Naive thymus-derived CD4-positive, alpha-beta T cell (primary cell): ENCODE data around the gene ARHGAP23. TPM values are rescaled to one million over a fixed set of nuclear protein-coding genes. Genes with fewer than 3 reads are reported as not detected.

Experiments used
- ATAC-seq: fragments of 150-1000 bp; cut with Tn5 transposase; 2 replicates; pipeline ENCODE4 v1.10.0; 2021; ENCODE audit warnings: mild to moderate bottlenecking, moderate library complexity
- CTCF ChIA-PET: fragments of 350-600 bp; sonication (Branson Sonifier 250); formaldehyde crosslinking; loops from one replicate; lab custom pipeline; 2021; ENCODE audit warnings: antibody characterized with exemption; lab: Charles Lee
- POLR2A ChIA-PET: fragments of 350-600 bp; sonication (Branson Sonifier 250); formaldehyde crosslinking; loops from one replicate; lab custom pipeline; 2021; ENCODE audit warnings: antibody characterized with exemption, inconsistent platforms; lab: Charles Lee
- DNase-seq, 9 donors: peaks; one replicate each; pipeline versions ENCODE4 v3.0.0 to v3.0.0-alpha.2; 2020 to 2022; ENCODE audit warnings: mixed read lengths in 1 of 9
- H3K27ac ChIP-seq: one replicate; pipeline ENCODE4 v1.7.0; 2013; ENCODE audit warnings: mild to moderate bottlenecking, low read depth, low read length, moderate library complexity
- H3K27me3 ChIP-seq, 2 donors: one replicate each; pipeline ENCODE4 v1.7.0; 2013; ENCODE audit warnings: low read length in 2 of 2, mild to moderate bottlenecking in 2 of 2, moderate library complexity in 2 of 2; ENCODE audit not compliant: control insufficient read depth in 2 of 2, insufficient read depth in 2 of 2
- H3K36me3 ChIP-seq, 3 experiments: 1 replicate in 2 of 3; 2 replicates in 1 of 3; pipeline ENCODE4 v1.7.0; 2013; ENCODE audit warnings: low read length in 3 of 3, mild to moderate bottlenecking in 3 of 3, moderate library complexity in 1 of 3; ENCODE audit not compliant: insufficient read depth in 3 of 3, control insufficient read depth in 2 of 3
- H3K4me1 ChIP-seq, 2 donors: one replicate each; pipeline ENCODE4 v1.7.0; 2013; ENCODE audit warnings: low read length in 2 of 2, mild to moderate bottlenecking in 2 of 2, moderate library complexity in 1 of 2; ENCODE audit not compliant: control insufficient read depth in 2 of 2, insufficient read depth in 2 of 2
- H3K4me3 ChIP-seq: 2 replicates; pipeline ENCODE4 v1.7.0; 2013; ENCODE audit warnings: mild to moderate bottlenecking, low read length
- H3K9me3 ChIP-seq, 3 experiments: 1 replicate in 2 of 3; 2 replicates in 1 of 3; pipeline ENCODE4 v1.7.0; 2013; ENCODE audit warnings: low read length in 3 of 3; ENCODE audit not compliant: control insufficient read depth in 2 of 3
- H3K27ac Mint-ChIP-seq, 9 donors: one replicate each; pipeline ENCODE4 v1.8.0; 2020 to 2022; ENCODE audit warnings: mixed read lengths in 9 of 9, mild to moderate bottlenecking in 8 of 9, moderate library complexity in 5 of 9, inconsistent platforms in 2 of 9
- H3K27me3 Mint-ChIP-seq, 5 donors: one replicate each; pipeline ENCODE4 v1.8.0; 2021 to 2022; ENCODE audit warnings: mixed read lengths in 5 of 5, mild to moderate bottlenecking in 1 of 5
- H3K36me3 Mint-ChIP-seq, 5 donors: one replicate each; pipeline ENCODE4 v1.8.0; 2020 to 2022; ENCODE audit warnings: mixed read lengths in 5 of 5, mild to moderate bottlenecking in 3 of 5, inconsistent platforms in 1 of 5
- H3K4me1 Mint-ChIP-seq, 7 donors: one replicate each; pipeline ENCODE4 v1.8.0; 2020 to 2022; ENCODE audit warnings: mixed read lengths in 7 of 7, mild to moderate bottlenecking in 3 of 7, inconsistent platforms in 1 of 7
- H3K4me3 Mint-ChIP-seq, 10 donors: one replicate each; pipeline ENCODE4 v1.8.0; 2020 to 2022; ENCODE audit warnings: mild to moderate bottlenecking in 10 of 10, mixed read lengths in 10 of 10, moderate library complexity in 6 of 10, inconsistent platforms in 2 of 10
- H3K9me3 Mint-ChIP-seq, 11 donors: one replicate each; pipeline ENCODE4 v1.8.0; 2020 to 2022; ENCODE audit warnings: mixed read lengths in 11 of 11, mild to moderate bottlenecking in 4 of 11, inconsistent platforms in 1 of 11, moderate library complexity in 1 of 11
- intact Hi-C, 2 donors: fragments of 100-400 bp; cut with micrococcal nuclease; formaldehyde crosslinking; loops; one replicate each; pipeline ENCODE4 v1.15.1; 2023
- polyA plus RNA-seq, 2 donors: library from polyadenylated mRNA; unstranded; fragments of 300-500 nt; fragmentation: Illumina TruSeq; gene quantifications; one replicate each; pipeline ENCODE4 v1.2.3, GENCODE V29; 2021
- total RNA-seq, 6 experiments: library from RNA in 5 of 6; stranded (reverse) in 5 of 6; gene quantifications; 1 replicate in 5 of 6; 2 replicates in 1 of 6; pipeline ENCODE4 v1.2.3 and lab custom pipeline; 2021 to 2026

The ARHGAP23 gene
- total and polyA plus RNA-seq, 7 experiments from 2014 or later: 0.24 to 1.3 (median 0.34) TPM; not detected in 4

DNA sequence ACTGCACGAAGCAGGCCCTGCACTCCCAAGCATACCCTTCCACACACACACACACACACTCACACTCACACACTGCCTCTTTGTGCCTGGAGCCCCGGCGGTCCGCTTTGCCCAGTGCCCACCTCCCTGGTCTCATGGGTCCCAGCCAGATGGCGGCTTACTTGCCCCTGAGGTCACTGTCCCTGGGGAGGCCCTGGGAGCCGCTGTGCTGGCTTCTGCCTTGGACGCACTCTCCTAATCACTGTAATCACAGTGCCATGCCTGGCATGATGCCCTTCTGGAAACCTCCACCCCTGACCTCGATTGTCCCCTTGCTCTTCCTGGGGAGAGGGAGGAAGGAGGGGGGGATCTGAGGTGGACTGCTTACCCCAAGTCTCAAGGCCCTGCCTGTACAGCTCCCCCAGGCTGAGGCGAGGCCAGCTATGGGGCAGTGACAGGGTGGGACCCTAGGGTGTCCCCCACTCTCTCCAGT, 36.0 kb downstream of the ARHGAP23 start:
- Mint-ChIP-seq H3K9me3 (peaks cover 0 to 2% (median 0%) of the 10 kb centered on the region in 11 donors), H3K4me1 (peaks cover 0 to 5% (median 0%) of the 10 kb centered on the region in 7 donors), H3K27ac (no peak overlapping the region), H3K4me3 (no peak overlapping the region), H3K27me3 (peaks cover 0 to 5% (median 0%) of the 10 kb centered on the region in 5 donors), H3K36me3 (no peaks in the 10 kb centered on the region)
- ATAC-seq (no peak), DNase-seq (no peak)
- no peaks in the 10 kb centered on the region for H3K9me3 ChIP-seq
- H3K4me3 ChIP-seq: no peak overlapping the region
- no peaks in the 10 kb centered on the region for H3K36me3 ChIP-seq
- H3K27ac ChIP-seq: no peak overlapping the region
- CTCF ChIA-PET: no interaction called here
- H3K4me1 ChIP-seq: no peaks in the 10 kb centered on the region
- POLR2A ChIA-PET: no interaction called here
- intact Hi-C loops: no loop called here
- no peaks in the 10 kb centered on the region for H3K27me3 ChIP-seq

DNA sequence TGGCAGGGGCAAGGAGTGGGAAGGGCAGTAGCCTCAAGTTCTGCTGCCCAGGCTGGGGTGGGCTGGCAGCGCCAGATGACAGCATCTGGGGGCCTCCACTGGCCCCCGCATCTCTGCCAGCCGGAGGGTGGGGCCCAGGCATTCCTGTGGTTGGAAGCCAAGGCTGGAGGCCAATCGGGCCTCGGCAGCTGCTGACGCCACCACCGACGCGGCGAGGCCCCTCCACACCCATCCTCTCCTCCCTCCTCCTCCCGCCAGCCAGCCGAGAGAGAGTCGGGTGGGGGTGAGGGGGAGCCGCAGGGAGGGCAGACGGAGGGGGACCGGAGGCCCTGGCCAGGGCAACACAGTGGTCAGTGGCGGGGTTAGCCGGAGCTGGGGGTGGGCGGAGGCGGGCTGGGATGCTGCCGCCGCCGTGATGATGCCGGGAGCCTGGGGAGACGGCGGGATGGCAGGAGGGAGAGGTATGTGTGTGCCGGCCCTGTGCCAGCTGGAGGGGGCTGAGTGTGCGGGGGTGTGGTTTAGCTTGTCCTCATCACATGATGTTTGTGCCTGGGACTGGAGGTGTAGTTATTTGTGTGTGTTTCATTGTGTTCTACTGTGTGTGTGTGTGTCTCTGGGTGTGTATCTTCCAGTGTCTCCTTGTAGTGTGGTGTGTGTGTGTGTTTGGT, 36.6 kb downstream of the ARHGAP23 start:
- Mint-ChIP-seq H3K4me3 (no peak overlapping the region), H3K36me3 (no peaks in the 10 kb centered on the region), H3K27ac (no peak overlapping the region), H3K4me1 (peaks cover 0 to 5% (median 0%) of the 10 kb centered on the region in 7 donors), H3K27me3 (peaks cover 0 to 5% (median 0%) of the 10 kb centered on the region in 5 donors), H3K9me3 (peaks cover 0 to 2% (median 0%) of the 10 kb centered on the region in 11 donors)
- ATAC-seq (no peak), DNase-seq (no peak)
- ChIA-PET POLR2A (interaction anchor here (0.7 kb wide), 1 partner anchor 1268 kb away, joined by 3 read pairs; no protein-coding TSS in a partner anchor), CTCF (no interaction called here)
- Histone ChIP-seq H3K36me3 (no peaks in the 10 kb centered on the region), H3K27me3 (no peaks in the 10 kb centered on the region), H3K4me3 (no peak overlapping the region), H3K4me1 (no peaks in the 10 kb centered on the region), H3K9me3 (no peaks in the 10 kb centered on the region), H3K27ac (no peak overlapping the region)
- intact Hi-C loops: no loop called here

DNA sequence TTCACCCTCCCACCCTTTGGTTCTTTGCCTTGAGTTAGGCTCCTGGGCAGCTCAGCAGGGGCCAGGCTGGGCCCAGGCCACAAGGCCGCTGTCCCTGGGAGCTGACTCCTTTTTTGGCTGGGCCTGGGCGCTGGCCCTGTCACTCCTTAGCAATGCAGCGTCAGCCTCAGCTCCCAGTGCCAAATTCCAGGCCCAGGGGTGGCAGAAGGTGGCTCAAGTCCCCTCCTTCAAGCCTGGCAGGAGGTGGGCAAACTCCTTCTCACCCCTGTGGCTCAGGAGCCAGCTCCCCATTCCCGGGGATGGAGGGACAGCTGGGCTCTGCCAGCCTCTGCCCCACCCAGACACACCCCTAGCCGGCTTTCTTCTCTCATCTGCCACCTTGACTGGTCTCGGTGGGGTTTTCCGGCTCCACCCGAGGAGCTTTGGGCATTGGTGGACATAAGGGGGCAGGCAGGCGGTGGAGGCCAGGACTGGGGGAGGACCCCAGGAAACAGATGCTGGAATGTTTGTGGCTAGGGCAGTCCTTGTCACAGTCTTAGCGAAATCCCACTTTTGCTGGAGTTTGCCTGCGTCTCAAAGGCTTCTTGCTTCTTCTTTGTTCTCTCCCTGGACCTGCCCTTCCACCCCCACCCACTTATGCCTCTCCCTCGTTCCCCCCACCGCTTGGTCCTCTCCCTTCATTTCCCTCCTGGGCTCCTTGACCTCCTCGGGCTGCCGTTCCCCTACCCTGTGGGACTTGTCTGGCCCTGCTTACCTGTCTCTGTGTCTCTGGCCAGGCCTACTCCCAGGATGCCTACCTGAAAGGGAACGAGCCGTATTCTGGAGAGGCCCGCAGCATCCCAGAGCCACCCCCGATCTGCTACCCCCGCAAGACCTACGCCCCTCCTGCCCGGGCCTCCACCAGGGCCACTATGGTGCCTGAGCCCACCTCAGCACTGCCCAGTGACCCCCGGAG, 37.4 kb downstream of the ARHGAP23 start:
- CTCF ChIA-PET: no interaction called here
- Histone ChIP-seq H3K27ac (no peak overlapping the region), H3K4me1 (no peaks in the 10 kb centered on the region), H3K4me3 (no peak overlapping the region), H3K9me3 (no peaks in the 10 kb centered on the region), H3K36me3 (no peaks in the 10 kb centered on the region), H3K27me3 (no peaks in the 10 kb centered on the region)
- no peak overlapping the region for H3K4me3 Mint-ChIP-seq
- peaks cover 0 to 3% (median 0%) of the 10 kb centered on the region in 11 donors for H3K9me3 Mint-ChIP-seq
- DNase-seq (no peak), ATAC-seq (no peak)
- no peaks in the 10 kb centered on the region for H3K36me3 Mint-ChIP-seq
- H3K27ac Mint-ChIP-seq: no peak overlapping the region
- POLR2A ChIA-PET: interaction anchor here (0.7 kb wide), 1 partner anchor 1268 kb away, joined by 3 read pairs; no protein-coding TSS in a partner anchor
- H3K4me1 Mint-ChIP-seq: no peaks in the 10 kb centered on the region
- intact Hi-C loops: no loop called here
- no peaks in the 10 kb centered on the region for H3K27me3 Mint-ChIP-seq

DNA sequence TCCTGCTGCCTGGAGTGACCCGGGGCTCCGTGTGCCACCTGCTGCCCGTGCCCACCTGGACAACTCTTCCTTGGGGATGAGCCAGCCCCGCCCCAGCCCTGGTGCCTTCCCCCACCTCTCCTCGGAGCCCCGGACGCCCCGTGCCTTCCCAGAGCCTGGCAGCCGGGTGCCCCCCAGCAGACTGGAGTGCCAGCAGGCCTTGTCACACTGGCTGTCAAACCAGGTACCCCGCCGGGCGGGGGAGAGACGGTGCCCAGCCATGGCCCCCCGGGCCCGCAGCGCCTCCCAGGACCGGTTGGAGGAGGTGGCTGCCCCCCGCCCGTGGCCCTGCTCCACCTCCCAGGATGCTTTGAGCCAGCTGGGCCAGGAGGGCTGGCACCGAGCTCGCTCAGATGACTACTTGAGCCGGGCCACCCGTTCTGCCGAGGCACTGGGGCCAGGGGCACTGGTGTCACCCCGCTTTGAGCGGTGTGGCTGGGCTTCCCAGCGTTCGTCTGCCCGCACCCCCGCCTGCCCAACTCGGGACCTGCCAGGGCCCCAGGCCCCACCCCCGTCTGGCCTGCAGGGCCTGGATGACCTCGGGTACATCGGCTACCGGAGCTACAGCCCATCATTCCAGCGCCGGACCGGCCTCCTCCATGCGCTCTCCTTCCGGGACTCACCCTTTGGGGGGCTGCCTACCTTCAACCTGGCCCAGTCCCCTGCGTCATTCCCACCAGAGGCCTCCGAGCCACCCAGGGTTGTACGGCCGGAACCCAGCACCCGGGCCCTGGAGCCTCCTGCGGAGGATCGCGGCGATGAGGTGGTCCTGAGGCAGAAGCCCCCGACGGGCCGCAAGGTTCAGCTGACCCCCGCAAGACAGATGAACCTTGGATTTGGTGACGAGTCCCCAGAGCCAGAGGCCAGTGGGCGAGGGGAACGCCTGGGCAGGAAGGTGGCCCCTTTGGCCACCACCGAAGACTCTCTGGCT, 38.4 kb downstream of the ARHGAP23 start:
- Histone ChIP-seq H3K9me3 (no peaks in the 10 kb centered on the region), H3K27ac (no peak overlapping the region), H3K4me1 (no peaks in the 10 kb centered on the region), H3K36me3 (no peaks in the 10 kb centered on the region), H3K4me3 (no peak overlapping the region), H3K27me3 (no peaks in the 10 kb centered on the region)
- H3K36me3 Mint-ChIP-seq: no peaks in the 10 kb centered on the region
- POLR2A ChIA-PET: no interaction called here
- no peaks in the 10 kb centered on the region for H3K27me3 Mint-ChIP-seq
- no peaks in the 10 kb centered on the region for H3K4me1 Mint-ChIP-seq
- DNase-seq (no peak), ATAC-seq (no peak)
- CTCF ChIA-PET: no interaction called here
- H3K27ac Mint-ChIP-seq: no peak overlapping the region
- H3K9me3 Mint-ChIP-seq: peaks cover 0 to 3% (median 0%) of the 10 kb centered on the region in 11 donors
- H3K4me3 Mint-ChIP-seq: no peak overlapping the region
- intact Hi-C loops: no loop called here

DNA sequence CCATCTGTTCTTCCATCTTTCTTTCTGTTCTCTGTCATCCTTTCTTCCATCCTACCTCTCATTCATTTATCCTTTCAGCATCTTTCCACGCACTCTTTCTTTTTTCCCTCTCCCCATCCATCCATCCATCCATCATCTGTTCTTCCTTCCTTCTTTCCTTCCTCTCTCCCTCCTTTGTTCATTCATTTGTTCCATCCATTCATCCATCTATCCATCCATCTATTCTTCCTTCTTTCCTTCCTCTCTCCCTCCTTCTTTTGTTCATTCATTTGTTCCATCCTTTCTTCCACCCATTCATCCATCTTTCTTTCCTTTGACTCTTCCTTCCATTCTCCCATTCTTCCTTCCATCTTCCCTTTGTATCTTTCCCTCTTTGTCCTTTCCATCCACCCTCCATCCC, 39.2 kb downstream of the ARHGAP23 start:
- H3K27ac Mint-ChIP-seq: no peak overlapping the region
- H3K9me3 Mint-ChIP-seq: peaks cover 0 to 3% (median 0%) of the 10 kb centered on the region in 11 donors
- H3K36me3 Mint-ChIP-seq: no peaks in the 10 kb centered on the region
- Histone ChIP-seq H3K4me1 (no peaks in the 10 kb centered on the region), H3K4me3 (no peak overlapping the region), H3K27ac (no peak overlapping the region), H3K27me3 (no peaks in the 10 kb centered on the region), H3K9me3 (no peaks in the 10 kb centered on the region), H3K36me3 (no peaks in the 10 kb centered on the region)
- no peaks in the 10 kb centered on the region for H3K4me1 Mint-ChIP-seq
- H3K4me3 Mint-ChIP-seq: no peak overlapping the region
- intact Hi-C loops: no loop called here
- no peaks in the 10 kb centered on the region for H3K27me3 Mint-ChIP-seq
- ATAC-seq (no peak), DNase-seq (no peak)
- CTCF ChIA-PET: no interaction called here
- POLR2A ChIA-PET: no interaction called here

DNA sequence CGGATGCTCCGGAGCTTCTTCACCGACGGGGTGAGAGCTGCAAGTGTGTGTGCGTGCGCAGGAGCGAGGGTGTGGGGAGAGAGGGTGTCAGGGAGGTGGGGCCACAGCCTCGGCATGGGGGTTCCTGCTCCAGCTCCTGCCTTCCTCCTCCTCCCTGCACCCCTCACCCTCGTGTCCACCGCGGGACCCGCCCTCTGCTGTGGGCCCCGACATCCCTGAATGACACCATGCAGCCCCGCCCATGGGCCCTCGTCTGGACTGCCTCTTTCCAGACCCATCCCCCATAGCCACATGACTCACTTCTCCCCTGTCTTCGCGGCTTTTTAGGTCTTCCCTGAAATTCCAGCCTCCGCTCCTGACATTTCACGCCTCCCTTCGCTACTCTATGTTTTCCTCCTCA, 41.6 kb downstream of the ARHGAP23 start:
- intact Hi-C loops: no loop called here
- DNase-seq: no peak
- Mint-ChIP-seq H3K36me3 (no peaks in the 10 kb centered on the region), H3K27ac (peak overlapping the region in 1 of 9 donors; percentile 15), H3K4me1 (no peaks in the 10 kb centered on the region), H3K27me3 (no peaks in the 10 kb centered on the region), H3K4me3 (no peak overlapping the region), H3K9me3 (peaks cover 0 to 3% (median 0%) of the 10 kb centered on the region in 11 donors)
- no peak for ATAC-seq
- Histone ChIP-seq H3K27me3 (no peaks in the 10 kb centered on the region), H3K36me3 (no peaks in the 10 kb centered on the region), H3K27ac (no peak overlapping the region), H3K9me3 (no peaks in the 10 kb centered on the region), H3K4me3 (no peak overlapping the region), H3K4me1 (no peaks in the 10 kb centered on the region)
- ChIA-PET POLR2A (no interaction called here), CTCF (no interaction called here)
